ENCODE results near the gene A3GALT2.

- TF ChIP-seq CTCF (conservative IDR thresholded peaks at IDR 0.05) (no peak), ZFX (IDR thresholded peaks at IDR 0.05) (no peak)
Observed at GRCh38 chr1:33334081-33334552, 13.2 kb upstream of the A3GALT2 start.
